Ramos (cell line): Measurements from ENCODE around the gene DCUN1D5.

ENCODE experiments used
- in situ Hi-C: fragments of 300-500 bp; cut with MboI; formaldehyde crosslinking; loops from one replicate; pipeline ENCODE4 v1.14.3; 2022; ENCODE audit warnings: low sequenced_read_pairs; ENCODE audit not compliant: unreplicated experiment

The DCUN1D5 gene

DNA sequence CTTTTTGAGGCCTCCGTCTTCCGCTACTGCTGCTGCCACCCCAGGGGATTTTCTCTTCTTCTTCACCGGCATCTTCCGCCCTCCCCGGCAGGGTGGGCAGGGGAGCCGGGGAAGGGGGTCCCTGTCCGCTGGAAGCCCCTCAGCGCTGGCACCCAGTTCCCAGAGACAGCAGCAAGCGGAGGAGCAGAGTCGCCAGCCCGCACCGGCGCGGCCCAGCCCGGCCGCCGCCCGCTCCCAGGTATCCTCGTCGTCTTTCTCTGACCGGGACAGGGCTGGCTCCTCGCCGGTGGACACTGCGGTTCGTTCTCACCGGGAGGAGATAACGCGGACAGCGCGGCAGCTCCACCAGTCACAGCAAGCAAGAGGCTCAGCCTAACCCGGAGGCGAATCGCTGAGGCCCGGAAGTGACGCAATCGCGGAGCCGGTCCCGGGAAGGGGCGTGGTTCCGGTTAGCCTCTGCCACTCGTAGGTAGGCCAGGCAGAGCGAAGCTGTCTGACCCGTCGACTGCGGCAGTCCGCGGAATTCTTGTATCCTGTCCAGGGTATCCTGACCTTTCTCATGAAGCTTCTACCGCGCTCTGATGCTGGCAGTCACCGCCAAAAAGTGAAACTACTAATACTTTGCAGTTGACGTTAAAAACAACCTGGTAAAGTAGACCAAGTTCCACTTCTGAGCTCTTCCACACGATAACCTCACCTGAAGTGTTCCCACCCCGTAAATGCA is at the start of gene DCUN1D5:
DCUN1D5 (minus strand) TSS at position 360 of the 724 bp plus-strand sequence; CDS start at position 72, 288 bp downstream.
- in situ Hi-C loops = no loop called here

DNA sequence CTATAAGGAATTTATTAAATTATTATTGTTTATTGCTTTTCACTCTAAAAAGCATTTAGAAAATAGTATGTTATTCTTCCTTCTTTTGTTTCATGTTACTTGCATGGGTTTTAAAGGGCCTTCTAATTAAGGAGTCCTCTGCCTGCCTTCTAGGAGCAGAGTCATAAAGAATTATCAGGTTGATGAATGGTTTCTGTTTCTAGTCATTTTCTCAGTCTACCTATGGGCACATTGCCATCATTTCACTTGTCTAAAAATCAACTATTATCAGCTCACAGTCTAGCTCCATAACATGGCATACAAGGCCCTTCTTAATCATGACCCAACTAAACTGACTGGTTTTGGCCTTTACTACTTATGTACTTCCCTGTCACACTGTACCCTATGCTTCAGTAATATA is 33.5 kb upstream of the DCUN1D5 start:
- in situ Hi-C loops = no loop called here

GRCh38 chr11:103114836-103115235 is 22.9 kb upstream of the DCUN1D5 start:
- in situ Hi-C loops = no loop called here

DNA sequence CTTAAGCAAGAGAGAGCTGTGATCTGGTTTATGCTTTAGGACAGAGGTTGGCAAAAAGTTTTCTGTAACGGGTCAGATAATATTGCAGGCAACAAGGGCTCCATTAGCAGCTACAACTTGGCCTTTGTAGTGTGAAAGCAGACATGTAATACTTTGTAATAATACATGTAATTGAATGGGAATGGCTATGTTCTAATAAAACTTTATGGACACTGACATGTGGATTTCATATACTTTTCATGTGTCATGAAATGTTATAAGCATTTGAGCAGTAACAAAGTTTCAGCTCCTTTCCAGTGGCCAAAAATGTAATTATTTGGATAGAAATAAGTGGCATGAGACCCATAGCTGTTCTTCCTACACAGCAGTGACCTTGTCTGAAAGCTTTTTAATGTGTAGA is 20.4 kb upstream of the DCUN1D5 start:
- in situ Hi-C loops = no loop called here

DNA sequence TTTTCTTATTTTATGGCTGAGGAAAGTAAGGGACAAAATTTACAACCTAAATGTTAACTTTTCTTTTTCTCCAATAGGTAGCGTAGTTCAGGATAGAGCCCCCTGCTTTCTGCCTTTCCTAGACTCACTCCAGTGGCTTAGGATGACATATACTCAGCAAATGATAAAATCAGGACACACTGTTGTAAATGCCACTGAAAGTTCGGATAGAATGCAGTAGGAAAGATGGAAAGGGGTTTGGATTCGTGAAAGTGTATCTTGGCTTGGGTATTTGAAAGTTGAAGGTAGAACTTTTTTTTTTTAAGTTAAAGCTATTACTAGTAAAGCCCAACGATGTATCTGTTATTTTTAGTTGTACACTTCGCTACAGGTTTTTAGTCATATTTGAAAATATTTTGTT is 19.4 kb upstream of the DCUN1D5 start:
- in situ Hi-C loops = no loop called here

GRCh38 chr11:103110391-103110790 is 18.4 kb upstream of the DCUN1D5 start:
- in situ Hi-C loops = no loop called here

DNA sequence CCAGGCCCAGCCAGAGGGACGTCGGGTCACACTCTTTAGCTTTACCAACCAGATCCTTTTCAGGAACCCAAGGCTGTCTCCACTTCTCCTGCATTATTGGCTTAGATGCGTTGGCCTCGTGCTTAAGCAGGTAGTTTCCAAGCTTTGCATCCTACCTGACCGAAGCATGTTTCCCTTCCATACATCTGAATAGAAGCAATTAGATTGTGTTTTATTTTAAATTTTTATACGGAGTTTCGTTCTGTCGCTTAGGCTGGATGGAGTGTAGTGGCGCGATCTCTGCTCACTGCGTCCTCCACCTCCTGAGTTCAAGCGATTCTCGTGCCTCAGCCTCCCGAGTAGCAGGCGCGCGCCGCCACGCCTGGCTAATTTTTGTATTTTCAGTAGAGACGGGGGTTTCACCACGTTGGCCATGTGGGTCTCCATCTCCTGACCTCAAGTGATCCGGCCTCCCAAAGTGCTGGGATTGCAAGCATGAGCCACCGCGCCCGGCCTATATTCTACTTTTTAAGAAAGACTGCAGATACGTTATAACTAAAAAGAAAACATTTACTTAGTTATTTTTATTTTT is 17.9 kb upstream of the DCUN1D5 start:
- in situ Hi-C loops = no loop called here

DNA sequence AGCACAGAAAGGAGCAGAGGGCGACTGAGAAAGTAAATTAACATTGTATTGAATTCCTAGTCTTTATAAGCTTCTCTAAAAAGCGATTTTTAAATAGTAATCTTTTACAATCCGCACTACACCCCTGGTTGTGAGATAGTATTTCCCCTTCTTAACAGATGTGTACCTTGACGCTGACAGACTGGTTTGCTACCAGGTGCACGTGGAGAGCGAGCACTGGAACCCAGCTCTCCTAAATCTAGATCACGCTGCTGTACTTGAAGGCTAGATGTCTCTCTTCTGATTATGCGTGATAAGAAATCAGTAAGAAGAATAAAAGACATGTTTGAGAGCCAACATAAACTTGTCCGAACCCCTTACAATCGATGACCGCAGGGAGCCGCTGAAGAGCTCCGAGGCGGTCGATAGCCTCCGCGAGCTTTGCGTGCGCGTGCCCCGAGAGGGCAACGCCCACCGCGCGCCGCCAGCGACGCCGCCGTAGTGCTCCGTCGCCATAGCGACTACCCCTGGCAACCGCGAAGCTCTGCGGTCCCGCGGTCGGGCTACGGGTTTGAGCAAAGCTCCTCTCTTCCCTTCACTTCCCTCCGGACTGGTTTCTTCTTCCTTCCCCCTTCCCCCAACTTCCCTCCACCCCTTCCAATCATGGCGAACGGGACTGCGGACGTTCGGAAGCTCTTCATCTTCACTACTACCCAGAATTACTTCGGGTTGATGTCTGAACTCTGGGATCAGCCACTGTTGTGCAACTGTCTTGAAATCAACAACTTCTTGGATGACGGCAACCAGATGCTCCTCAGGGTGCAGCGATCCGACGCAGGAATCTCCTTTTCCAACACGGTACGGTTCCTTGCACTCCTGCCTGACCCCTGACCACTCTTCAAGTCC is 17.2 kb upstream of the DCUN1D5 start, which contains the start of gene DYNC2H1:
DYNC2H1 (plus strand) TSS at position 494 of the 885 bp plus-strand sequence; CDS start at position 643, 149 bp downstream.
- in situ Hi-C loops = no loop called here

DNA sequence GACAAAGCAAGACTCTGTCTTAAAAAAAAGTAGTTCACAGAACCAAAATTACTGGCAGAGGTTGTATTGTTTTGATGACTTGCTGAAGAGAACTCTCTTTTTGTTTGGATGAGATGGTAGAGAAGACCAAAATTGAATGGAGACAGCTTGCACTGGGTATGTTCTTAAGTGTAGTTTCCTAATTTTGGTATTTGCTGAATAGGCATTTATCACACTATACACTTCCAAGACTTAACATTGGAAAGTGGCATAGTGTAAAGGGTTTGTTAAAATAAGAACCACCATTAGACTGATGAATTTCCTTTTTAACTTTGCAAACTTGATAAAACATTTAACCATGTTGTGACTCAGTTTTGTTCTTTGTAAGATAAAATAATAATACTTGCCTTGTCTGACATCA is 5.3 kb upstream of the DCUN1D5 start:
- in situ Hi-C loops = no loop called here

GRCh38 chr11:103091064-103091800 is 728 bp downstream of the DCUN1D5 start:
- in situ Hi-C loops = no loop called here

- in situ Hi-C loops = no loop called here
Observed at GRCh38 chr11:103086461-103086860, 5.5 kb downstream of the DCUN1D5 start.

DNA sequence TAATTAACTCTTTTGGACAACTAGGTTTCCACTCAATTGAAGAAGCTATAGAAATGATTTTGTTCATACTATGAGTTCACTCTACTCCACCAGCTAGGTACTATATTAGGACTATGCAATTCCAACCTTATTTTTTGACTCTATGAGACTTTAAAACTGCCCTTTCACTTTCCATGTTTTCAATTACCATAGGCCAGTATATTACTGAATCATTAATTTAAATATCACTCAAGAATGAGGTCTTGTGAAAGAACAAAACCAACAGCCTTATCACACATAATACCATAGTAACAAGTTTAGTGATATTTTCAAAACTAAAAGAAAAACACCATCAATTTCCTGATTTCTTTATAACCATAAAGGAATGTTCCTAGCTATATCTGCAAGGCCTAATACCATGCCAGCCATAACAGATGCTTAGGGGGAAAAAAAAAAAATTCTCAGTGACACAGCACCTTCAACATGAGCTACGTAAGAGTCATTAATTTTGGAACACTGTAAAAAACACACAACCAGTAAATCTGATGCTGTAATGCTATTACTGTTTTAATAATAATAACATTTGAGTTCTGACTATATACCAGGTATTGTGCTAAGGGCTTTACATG is 6.1 kb downstream of the DCUN1D5 start:
- in situ Hi-C loops = no loop called here

GRCh38 chr11:103079833-103080232 is 12.1 kb downstream of the DCUN1D5 start:
- in situ Hi-C loops = no loop called here

DNA sequence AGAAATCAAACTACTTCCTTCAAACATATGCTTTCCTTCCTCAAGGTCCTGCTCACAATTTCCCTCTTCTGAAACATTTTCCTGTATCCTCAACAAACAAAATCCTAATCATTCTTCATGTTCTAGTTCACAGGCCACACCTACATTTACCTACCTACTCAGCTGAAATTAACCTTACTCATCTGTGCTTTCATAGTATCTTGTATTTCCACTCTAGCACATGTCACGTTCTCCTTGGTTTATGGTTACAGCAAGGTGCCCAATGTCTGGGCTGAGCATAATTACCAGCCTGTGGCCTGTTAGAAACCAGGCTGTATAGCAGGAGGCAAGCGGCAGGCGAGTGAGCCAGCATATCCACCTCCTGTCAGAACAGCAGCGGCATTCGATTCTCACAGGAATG is 13.2 kb downstream of the DCUN1D5 start:
- in situ Hi-C loops = no loop called here

DNA sequence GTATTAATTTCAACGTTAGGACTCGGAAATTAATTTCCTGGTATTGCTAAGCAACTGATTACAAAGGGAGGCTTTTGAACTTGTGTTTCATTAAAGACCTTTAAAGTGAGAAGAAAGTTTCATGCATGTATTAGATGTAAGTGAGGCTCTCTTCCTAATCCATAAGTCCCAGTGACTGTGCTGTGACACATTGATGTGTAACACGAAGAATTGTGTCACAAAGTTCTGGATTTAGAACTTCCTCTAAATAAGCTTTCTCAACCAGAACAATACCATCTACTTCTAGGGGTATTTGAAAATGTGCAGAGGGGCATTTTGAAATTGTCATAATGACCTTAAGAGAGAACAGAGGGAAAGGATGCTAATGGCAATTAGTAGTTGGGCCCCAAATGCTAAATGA is 14.4 kb downstream of the DCUN1D5 start:
- in situ Hi-C loops = no loop called here

DNA sequence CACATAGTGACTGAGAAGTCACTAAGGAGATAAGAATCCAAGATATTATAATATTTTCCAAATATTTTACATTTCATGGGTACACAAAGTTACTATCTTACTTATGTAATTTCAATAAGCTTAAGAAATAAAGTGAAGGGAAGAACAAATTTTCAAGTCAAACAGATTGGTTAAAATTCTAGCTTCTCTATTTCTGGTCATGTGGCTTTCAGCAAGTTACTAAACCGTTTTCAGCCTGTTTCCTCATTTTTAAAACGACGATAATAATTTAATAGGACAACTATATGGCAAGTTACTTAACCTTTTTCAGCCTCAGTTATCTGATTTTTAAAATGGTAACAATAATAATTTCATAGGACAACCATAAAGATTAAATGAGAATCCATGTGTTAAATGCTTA is 15.6 kb downstream of the DCUN1D5 start:
- in situ Hi-C loops = no loop called here

DNA sequence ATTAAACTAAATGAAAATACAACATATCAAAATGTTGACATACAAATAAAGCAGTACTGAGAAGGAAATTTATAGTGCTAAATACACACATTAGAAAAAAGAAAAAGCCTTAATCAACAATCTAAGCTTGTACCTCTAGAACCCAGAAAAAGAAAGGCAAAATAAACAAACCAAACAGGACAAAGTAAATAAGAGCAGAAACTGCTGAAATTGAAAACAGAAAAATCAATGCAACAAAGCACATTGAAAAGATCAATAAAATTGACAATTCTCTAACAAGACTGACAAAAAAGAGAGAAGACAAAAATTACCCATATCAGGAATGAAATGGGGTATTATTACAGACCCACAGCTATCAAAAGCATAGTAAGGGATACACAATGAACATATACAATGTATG is 21.0 kb downstream of the DCUN1D5 start:
- in situ Hi-C loops = no loop called here

GRCh38 chr11:103070142-103070541 is 21.8 kb downstream of the DCUN1D5 start:
- in situ Hi-C loops = no loop called here

- in situ Hi-C loops = no loop called here
Observed at GRCh38 chr11:103069367-103069766, 22.6 kb downstream of the DCUN1D5 start.

- in situ Hi-C loops = no loop called here
Observed at GRCh38 chr11:103067118-103067517, 24.8 kb downstream of the DCUN1D5 start.
